Spleen (tissue), 11 donors: ENCODE data around the gene RSPO1. TPM values are rescaled to one million over a fixed set of nuclear protein-coding genes. Genes with fewer than 3 reads are reported as not detected.

ENCODE experiments used
- DNase-seq: peaks from one replicate; pipeline ENCODE4 v3.0.0-alpha.2; 2020
- H3K27ac ChIP-seq, 8 donors: fragments of 200-600 bp; sonication (generic) in 7 of 8; 1 replicate in 4 of 8; 2 replicates in 4 of 8; pipeline versions ENCODE4 v1.5.0 to v1.8.0; 2016 to 2021; ENCODE audit warnings: inconsistent platforms in 4 of 8, mild to moderate bottlenecking in 4 of 8, moderate library complexity in 1 of 8
- H3K27me3 ChIP-seq, 7 donors: fragments of 200-600 bp; sonication (generic) in 6 of 7; replicated peaks in 1 of 7; 1 replicate in 4 of 7; 2 replicates in 3 of 7; pipeline versions ENCODE4 v1.5.0 to v1.8.0; 2016 to 2021; ENCODE audit warnings: inconsistent platforms in 3 of 7, mild to moderate bottlenecking in 1 of 7
- H3K36me3 ChIP-seq, 6 donors: fragments of 200-600 bp; sonication (generic) in 5 of 6; 1 replicate in 4 of 6; 2 replicates in 2 of 6; pipeline versions ENCODE4 v1.5.0 to v1.8.0; 2016 to 2021; ENCODE audit warnings: inconsistent platforms in 2 of 6
- H3K4me1 ChIP-seq, 6 donors: fragments of 200-600 bp; sonication (generic) in 5 of 6; 1 replicate in 3 of 6; 2 replicates in 3 of 6; pipeline versions ENCODE4 v1.5.0 to v1.8.0; 2016 to 2021; ENCODE audit warnings: inconsistent platforms in 3 of 6
- H3K4me3 ChIP-seq, 8 donors: fragments of 200-600 bp; sonication (generic) in 7 of 8; 1 replicate in 4 of 8; 2 replicates in 4 of 8; pipeline versions ENCODE4 v1.5.0 to v1.8.0; 2016 to 2021; ENCODE audit warnings: inconsistent platforms in 4 of 8, mild to moderate bottlenecking in 4 of 8, moderate library complexity in 2 of 8
- H3K9me3 ChIP-seq, 8 donors: fragments of 200-600 bp; sonication (generic) in 7 of 8; 1 replicate in 4 of 8; 2 replicates in 4 of 8; pipeline versions ENCODE4 v1.5.0 to v1.8.0; 2016 to 2021; ENCODE audit warnings: inconsistent platforms in 4 of 8
- POLR2A ChIP-seq, 3 donors: fragments of 450-650 bp; IDR thresholded peaks; one replicate each; pipeline ENCODE4 v1.5.1; 2017; ENCODE audit warnings: antibody characterized with exemption in 3 of 3, mild to moderate bottlenecking in 1 of 3
- POLR2AphosphoS5 ChIP-seq, 3 donors: sonication (generic); formaldehyde crosslinking; IDR thresholded peaks; one replicate each; pipeline ENCODE4 v1.5.1; 2017; ENCODE audit warnings: antibody characterized with exemption in 3 of 3
- WGBS, 5 donors: extraction: QIAGEN DNeasy Blood & Tissue Kit in 3 of 5; methylation state at CpG; one replicate each; pipeline versions ENCODE4 v1.1.5 to v1.1.7; 2013 to 2018; 5-methylcytosine and 5-hydroxymethylcytosine counted together
- intact Hi-C: fragments of 100-400 bp; cut with DNase I; formaldehyde crosslinking; loops from one replicate; pipeline ENCODE4 v1.15.0; 2023; ENCODE audit warnings: low total_unique reads
- polyA plus RNA-seq, 3 donors: library from polyadenylated mRNA; stranded (reverse); fragments of 200-250 nt; gene quantifications; one replicate each; pipeline ENCODE4 v1.2.1, GENCODE V29; 2013
- total RNA-seq, 7 donors: library from RNA; depleted of rRNA in 3 of 7; stranded (reverse); fragments of >200 nt in 3 of 7; fragmentation: NEBNext Ultra II Directional in 4 of 7; extraction: Animal tissue kit (Norgen Biotek cat#: 25700) in 4 of 7; gene quantifications; one replicate each; pipeline versions ENCODE4 v1.1.0 to v1.2.1, GENCODE V29; 2016 to 2021
- TF ChIP-seq, protein P1 (sequence below), 11 experiments: fragments of 200-600 bp in 7 of 11; fragments of 450-650 bp in 4 of 11; sonication (generic) in 4 of 11; IDR thresholded peaks in 8 of 11; conservative IDR thresholded peaks in 3 of 11; 1 replicate in 7 of 11; 2 replicates in 4 of 11; pipeline versions ENCODE4 v1.4.0 to v1.8.0; 2016 to 2021; ENCODE audit warnings: antibody characterized with exemption in 11 of 11, inconsistent platforms in 4 of 11, mild to moderate bottlenecking in 1 of 11
- donor health status: healthy with polysubstance abuse.
- donor health status: DM: no; HTN: no; CAD: no; lungs with moderate emphysema.
- donor health status: DM: no; HTN: no; CAD: no.
- donor health status: Bipolar disorder and iron deficiency.
- donor health status: healthy.
- donor health status: DM: no; HTN: no; CAD: no.
- donor health status: DM: yes; HTN: yes; CAD: no.

Gene RSPO1
- total and polyA plus RNA-seq, 10 donors: 0.20 to 1.0 (median 0.48) TPM; not detected in 1

DNA sequence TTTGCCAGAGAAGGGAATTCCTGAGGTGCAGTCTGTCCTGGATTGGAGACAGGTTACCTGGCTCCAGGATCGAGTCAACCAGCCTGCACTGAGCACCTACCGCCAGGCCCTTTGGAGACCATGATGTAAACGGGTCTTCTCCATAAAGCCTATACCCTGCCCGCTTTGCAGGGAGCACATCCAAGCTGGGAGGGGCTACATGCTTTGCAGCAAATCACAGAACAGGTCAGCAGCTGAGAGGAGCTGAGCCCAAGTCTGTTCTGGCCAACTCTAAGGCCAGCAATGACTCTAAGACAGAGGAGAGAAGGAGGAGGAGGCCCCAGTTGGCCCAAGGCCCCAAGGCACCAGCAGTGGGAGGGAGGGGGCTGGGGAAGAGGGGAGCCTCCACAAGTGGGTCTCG, 15.5 kb upstream of the RSPO1 start:
- H3K27ac ChIP-seq: no peak overlapping the region
- peak; percentile 16 for DNase-seq
- intact Hi-C loops: no loop called here
- no peak overlapping the region for H3K4me3 ChIP-seq
- peaks cover 0 to 26% (median 0%) of the 10 kb centered on the region in 7 donors for H3K27me3 ChIP-seq
- no peaks in the 10 kb centered on the region for H3K36me3 ChIP-seq
- WGBS, 5 donors: 61 to 87% (median 71%) methylated on average over 2 to 5 of the region's 5 CpGs
- H3K4me1 ChIP-seq: no peaks in the 10 kb centered on the region
- TF ChIP-seq POLR2AphosphoS5 (IDR thresholded peaks at IDR 0.05): no peak
- TF ChIP-seq, protein P1, sequence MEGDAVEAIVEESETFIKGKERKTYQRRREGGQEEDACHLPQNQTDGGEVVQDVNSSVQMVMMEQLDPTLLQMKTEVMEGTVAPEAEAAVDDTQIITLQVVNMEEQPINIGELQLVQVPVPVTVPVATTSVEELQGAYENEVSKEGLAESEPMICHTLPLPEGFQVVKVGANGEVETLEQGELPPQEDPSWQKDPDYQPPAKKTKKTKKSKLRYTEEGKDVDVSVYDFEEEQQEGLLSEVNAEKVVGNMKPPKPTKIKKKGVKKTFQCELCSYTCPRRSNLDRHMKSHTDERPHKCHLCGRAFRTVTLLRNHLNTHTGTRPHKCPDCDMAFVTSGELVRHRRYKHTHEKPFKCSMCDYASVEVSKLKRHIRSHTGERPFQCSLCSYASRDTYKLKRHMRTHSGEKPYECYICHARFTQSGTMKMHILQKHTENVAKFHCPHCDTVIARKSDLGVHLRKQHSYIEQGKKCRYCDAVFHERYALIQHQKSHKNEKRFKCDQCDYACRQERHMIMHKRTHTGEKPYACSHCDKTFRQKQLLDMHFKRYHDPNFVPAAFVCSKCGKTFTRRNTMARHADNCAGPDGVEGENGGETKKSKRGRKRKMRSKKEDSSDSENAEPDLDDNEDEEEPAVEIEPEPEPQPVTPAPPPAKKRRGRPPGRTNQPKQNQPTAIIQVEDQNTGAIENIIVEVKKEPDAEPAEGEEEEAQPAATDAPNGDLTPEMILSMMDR (IDR thresholded peaks at IDR 0.05 in 8 of 11, conservative IDR thresholded peaks at IDR 0.05 in 3 of 11): no peak
- TF ChIP-seq POLR2A (IDR thresholded peaks at IDR 0.05): no peak
- H3K9me3 ChIP-seq: no peaks in the 10 kb centered on the region

DNA sequence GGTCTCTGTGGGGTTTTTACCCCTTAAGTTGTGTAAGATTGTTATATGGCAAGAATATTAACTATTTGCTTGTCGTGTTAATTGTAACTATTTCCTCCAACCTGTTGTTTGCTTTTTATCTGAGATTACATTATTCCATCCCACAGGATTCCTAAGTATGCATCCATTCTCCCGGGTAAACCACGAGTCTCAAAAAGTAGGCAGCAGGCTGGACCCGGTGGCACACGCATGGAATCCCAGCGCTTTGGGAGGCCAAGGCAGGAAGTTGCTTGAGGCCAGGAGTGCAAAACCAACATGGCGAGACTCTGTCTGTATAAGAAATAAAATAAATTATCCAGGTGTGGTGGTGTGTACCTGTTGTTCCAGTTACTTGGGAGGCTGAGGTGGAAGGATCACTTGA, 12.6 kb upstream of the RSPO1 start:
- Histone ChIP-seq H3K4me3 (no peak overlapping the region), H3K27me3 (peaks cover 0 to 44% (median 0%) of the 10 kb centered on the region in 7 donors), H3K4me1 (no peaks in the 10 kb centered on the region), H3K36me3 (no peaks in the 10 kb centered on the region), H3K27ac (no peak overlapping the region), H3K9me3 (peaks cover 0 to 13% (median 7%) of the 10 kb centered on the region in 8 donors)
- TF ChIP-seq, protein P1 (IDR thresholded peaks at IDR 0.05 in 8 of 11, conservative IDR thresholded peaks at IDR 0.05 in 3 of 11): no peak
- TF ChIP-seq POLR2A (IDR thresholded peaks at IDR 0.05) (no peak), POLR2AphosphoS5 (IDR thresholded peaks at IDR 0.05) (no peak)
- intact Hi-C loops: no loop called here
- whole genome bisulfite sequencing, 5 donors: 88 to 94% (median 90%) methylated on average over 7 of the region's 7 CpGs
- DNase-seq: no peak

DNA sequence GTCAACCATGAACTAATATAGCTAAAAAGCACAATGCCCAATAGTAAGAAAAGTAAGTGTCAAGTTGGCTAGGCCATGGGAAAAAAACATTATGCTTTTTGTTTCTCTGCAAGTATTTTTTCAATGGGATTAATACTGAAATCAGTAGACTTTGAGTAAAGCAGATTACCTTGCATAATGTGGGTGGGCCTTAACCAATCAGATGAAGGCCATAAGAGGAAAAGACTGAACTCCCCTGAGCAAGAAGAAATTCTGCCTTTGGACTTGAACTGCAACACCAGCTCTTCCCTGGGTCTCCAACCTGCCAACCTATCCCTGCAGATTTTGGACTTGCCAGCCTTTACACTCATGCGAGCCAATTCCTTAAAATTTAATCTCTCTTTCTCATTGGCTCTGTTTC, 6.4 kb upstream of the RSPO1 start:
- Histone ChIP-seq H3K9me3 (peaks cover 0 to 29% (median 23%) of the 10 kb centered on the region in 8 donors), H3K27me3 (peaks cover 0 to 61% (median 10%) of the 10 kb centered on the region in 7 donors), H3K4me1 (no peaks in the 10 kb centered on the region), H3K4me3 (no peak overlapping the region), H3K27ac (no peak overlapping the region), H3K36me3 (no peaks in the 10 kb centered on the region)
- DNase-seq: no peak
- 92 to 100% (median 94%) methylated on average over 1 of the region's 1 CpG for WGBS, 5 donors
- TF ChIP-seq POLR2AphosphoS5 (IDR thresholded peaks at IDR 0.05): no peak
- intact Hi-C loops: no loop called here

DNA sequence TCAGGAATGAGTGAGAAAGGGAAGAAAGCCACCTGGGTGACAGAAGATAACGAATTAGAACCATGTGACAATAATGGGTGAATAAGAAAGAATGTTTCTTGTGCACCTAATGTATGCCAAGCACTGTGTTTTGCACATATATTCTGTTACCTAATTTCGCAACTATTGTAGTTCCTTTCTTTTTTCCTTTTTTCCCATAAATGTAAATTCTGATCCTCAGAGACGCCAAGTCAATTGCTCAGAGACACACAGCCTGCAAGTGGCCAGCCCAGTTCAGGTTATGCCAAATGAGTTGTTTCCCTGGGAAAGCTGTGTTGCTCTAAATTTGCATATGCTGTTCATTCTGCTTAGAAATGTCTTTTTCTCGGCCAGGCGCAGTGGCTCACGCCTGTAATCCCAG, 1.7 kb upstream of the RSPO1 start:
- H3K4me3 ChIP-seq: no peak overlapping the region
- H3K36me3 ChIP-seq: no peaks in the 10 kb centered on the region
- H3K27me3 ChIP-seq: peaks cover 4 to 83% (median 54%) of the 10 kb centered on the region in 7 donors
- H3K9me3 ChIP-seq: peaks cover 0 to 10% (median 7%) of the 10 kb centered on the region in 8 donors
- DNase-seq: no peak
- no peak for TF ChIP-seq POLR2A (IDR thresholded peaks at IDR 0.05)
- TF ChIP-seq, protein P1 (IDR thresholded peaks at IDR 0.05 in 8 of 11, conservative IDR thresholded peaks at IDR 0.05 in 3 of 11): no peak
- TF ChIP-seq POLR2AphosphoS5 (IDR thresholded peaks at IDR 0.05): no peak
- H3K27ac ChIP-seq: no peak overlapping the region
- intact Hi-C loops: no loop called here
- H3K4me1 ChIP-seq: peaks cover 0 to 22% (median 14%) of the 10 kb centered on the region in 6 donors
- WGBS, 5 donors: 70 to 79% (median 72%) methylated on average over 6 of the region's 6 CpGs
